Measurements from ENCODE around the gene TLCD5. TPM values are rescaled to one million over a fixed set of nuclear protein-coding genes. Genes with fewer than 3 reads are reported as not detected.

TLCD5 gene
- total RNA-seq, 1 experiment from 2014 or later, result 8.3 TPM

DNA sequence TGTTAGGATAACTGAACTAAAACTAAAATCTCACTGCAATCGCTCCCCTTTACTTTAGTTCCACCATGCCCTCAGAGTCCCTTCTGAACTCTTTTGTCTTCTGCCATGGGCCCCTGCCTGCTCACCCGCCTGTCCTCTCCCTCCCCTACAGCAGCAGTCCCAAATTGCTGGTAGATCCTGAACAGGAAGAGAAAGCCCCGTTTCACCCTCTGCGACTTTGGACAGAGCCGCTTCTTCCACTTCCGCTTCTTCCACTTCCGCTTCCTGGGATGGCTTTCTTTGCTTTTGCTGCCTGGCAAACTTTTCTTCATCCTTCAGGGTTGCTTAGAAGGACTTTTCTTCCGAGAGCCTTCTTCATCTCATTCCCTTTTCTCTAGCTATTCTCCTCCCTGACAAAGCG lies 35.7 kb upstream of the TLCD5 start:
- CTCF ChIA-PET, result interaction anchor here (0.9 to 6.0 kb wide), 4 partner anchors 11 to 325 kb away, joined by 3 to 29 read pairs (median 6); partner anchors contain the start of gene POU2F3
- Mint-ChIP-seq H3K4me3 (no peak overlapping the region), H3K9me3 (no peaks in the 10 kb centered on the region), H3K27me3 (ENCODE audit: low read depth) (peaks cover 6% of the 10 kb centered on the region; the same call in 1 of the 2 replicates), H3K36me3 (no peaks in the 10 kb centered on the region), H3K27ac (no peak overlapping the region), H3K4me1 (peaks cover 8% of the 10 kb centered on the region)
- ATAC-seq (no peak), DNase-seq (ENCODE audit: low spot score) (no peak)
- TF ChIP-seq SP1 (CRISPR knock-in tag; conservative IDR thresholded peaks at IDR 0.05) (no peak), ZNF121 (CRISPR knock-in tag; IDR thresholded peaks at IDR 0.05) (no peak), NR1H2 (CRISPR knock-in tag; IDR thresholded peaks at IDR 0.05) (no peak), NFE2L1 (CRISPR knock-in tag; IDR thresholded peaks at IDR 0.05) (no peak), ZNF423 (CRISPR knock-in tag; IDR thresholded peaks at IDR 0.05) (no peak), ZNF416 (CRISPR knock-in tag; IDR thresholded peaks at IDR 0.05) (no peak), GABPB1 (CRISPR knock-in tag; IDR thresholded peaks at IDR 0.05) (no peak), IRF2 (CRISPR knock-in tag; IDR thresholded peaks at IDR 0.05; ENCODE audit: borderline replicate concordance, low read depth) (no peak), ZNF232 (CRISPR knock-in tag; IDR thresholded peaks at IDR 0.05) (no peak), ZNF671 (CRISPR knock-in tag; IDR thresholded peaks at IDR 0.05) (no peak), GTF2I (CRISPR knock-in tag; conservative IDR thresholded peaks at IDR 0.05) (no peak), RELA (CRISPR knock-in tag; IDR thresholded peaks at IDR 0.05; ENCODE audit: borderline replicate concordance) (no peak), HMGA2 (CRISPR knock-in tag; IDR thresholded peaks at IDR 0.05) (no peak), ZNF219 (CRISPR knock-in tag; IDR thresholded peaks at IDR 0.05; ENCODE audit: borderline replicate concordance) (no peak), ETV6 (CRISPR knock-in tag; IDR thresholded peaks at IDR 0.05) (no peak)
- TF ChIP-seq, protein P1, sequence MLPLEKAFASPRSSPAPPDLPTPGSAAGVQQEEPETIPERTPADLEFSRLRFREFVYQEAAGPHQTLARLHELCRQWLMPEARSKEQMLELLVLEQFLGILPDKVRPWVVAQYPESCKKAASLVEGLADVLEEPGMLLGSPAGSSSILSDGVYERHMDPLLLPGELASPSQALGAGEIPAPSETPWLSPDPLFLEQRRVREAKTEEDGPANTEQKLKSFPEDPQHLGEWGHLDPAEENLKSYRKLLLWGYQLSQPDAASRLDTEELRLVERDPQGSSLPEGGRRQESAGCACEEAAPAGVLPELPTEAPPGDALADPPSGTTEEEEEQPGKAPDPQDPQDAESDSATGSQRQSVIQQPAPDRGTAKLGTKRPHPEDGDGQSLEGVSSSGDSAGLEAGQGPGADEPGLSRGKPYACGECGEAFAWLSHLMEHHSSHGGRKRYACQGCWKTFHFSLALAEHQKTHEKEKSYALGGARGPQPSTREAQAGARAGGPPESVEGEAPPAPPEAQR (CRISPR knock-in tag; IDR thresholded peaks at IDR 0.05), result no peak
- TF ChIP-seq, protein P2, sequence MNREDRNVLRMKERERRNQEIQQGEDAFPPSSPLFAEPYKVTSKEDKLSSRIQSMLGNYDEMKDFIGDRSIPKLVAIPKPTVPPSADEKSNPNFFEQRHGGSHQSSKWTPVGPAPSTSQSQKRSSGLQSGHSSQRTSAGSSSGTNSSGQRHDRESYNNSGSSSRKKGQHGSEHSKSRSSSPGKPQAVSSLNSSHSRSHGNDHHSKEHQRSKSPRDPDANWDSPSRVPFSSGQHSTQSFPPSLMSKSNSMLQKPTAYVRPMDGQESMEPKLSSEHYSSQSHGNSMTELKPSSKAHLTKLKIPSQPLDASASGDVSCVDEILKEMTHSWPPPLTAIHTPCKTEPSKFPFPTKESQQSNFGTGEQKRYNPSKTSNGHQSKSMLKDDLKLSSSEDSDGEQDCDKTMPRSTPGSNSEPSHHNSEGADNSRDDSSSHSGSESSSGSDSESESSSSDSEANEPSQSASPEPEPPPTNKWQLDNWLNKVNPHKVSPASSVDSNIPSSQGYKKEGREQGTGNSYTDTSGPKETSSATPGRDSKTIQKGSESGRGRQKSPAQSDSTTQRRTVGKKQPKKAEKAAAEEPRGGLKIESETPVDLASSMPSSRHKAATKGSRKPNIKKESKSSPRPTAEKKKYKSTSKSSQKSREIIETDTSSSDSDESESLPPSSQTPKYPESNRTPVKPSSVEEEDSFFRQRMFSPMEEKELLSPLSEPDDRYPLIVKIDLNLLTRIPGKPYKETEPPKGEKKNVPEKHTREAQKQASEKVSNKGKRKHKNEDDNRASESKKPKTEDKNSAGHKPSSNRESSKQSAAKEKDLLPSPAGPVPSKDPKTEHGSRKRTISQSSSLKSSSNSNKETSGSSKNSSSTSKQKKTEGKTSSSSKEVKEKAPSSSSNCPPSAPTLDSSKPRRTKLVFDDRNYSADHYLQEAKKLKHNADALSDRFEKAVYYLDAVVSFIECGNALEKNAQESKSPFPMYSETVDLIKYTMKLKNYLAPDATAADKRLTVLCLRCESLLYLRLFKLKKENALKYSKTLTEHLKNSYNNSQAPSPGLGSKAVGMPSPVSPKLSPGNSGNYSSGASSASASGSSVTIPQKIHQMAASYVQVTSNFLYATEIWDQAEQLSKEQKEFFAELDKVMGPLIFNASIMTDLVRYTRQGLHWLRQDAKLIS (CRISPR knock-in tag; IDR thresholded peaks at IDR 0.05; ENCODE audit: borderline replicate concordance), result no peak
- TF ChIP-seq, protein P3, sequence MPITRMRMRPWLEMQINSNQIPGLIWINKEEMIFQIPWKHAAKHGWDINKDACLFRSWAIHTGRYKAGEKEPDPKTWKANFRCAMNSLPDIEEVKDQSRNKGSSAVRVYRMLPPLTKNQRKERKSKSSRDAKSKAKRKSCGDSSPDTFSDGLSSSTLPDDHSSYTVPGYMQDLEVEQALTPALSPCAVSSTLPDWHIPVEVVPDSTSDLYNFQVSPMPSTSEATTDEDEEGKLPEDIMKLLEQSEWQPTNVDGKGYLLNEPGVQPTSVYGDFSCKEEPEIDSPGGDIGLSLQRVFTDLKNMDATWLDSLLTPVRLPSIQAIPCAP (CRISPR knock-in tag; IDR thresholded peaks at IDR 0.05), result no peak
- POLR2A ChIA-PET, result no interaction called here

DNA sequence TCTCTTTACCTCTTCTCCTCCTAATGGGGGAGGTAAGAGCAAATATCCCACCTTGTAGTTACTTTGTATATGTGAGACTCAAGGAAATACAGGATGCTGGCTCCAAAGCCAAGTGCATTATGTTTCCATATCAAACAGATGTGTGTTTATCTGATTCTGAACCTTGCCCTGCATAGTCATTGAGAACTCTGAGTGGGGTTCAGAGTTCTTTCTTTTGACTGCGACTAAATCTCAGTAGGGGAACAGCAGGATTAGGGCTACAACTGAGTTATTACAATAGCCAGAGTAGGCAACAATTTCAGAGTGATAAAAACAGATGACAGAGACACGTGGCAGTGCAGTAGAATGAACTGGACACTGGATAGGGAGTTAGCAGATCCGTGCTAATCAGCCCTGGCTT lies 34.1 kb upstream of the TLCD5 start:
- DNase-seq (ENCODE audit: low spot score) (no peak), ATAC-seq (no peak)
- no peaks in the 10 kb centered on the region for H3K9me3 Mint-ChIP-seq
- H3K36me3 Mint-ChIP-seq, result no peaks in the 10 kb centered on the region
- H3K4me1 Mint-ChIP-seq, result peaks cover 8% of the 10 kb centered on the region
- no peak overlapping the region for H3K4me3 Mint-ChIP-seq
- ChIA-PET CTCF (interaction anchor here (0.8 to 6.0 kb wide), 2 partner anchors 12 to 66 kb away, joined by 4 to 29 read pairs; no protein-coding TSS in a partner anchor), POLR2A (no interaction called here)
- H3K27me3 Mint-ChIP-seq (ENCODE audit: low read depth), result peaks cover 11% of the 10 kb centered on the region
- no peak overlapping the region for H3K27ac Mint-ChIP-seq
- TF ChIP-seq, protein P4, sequence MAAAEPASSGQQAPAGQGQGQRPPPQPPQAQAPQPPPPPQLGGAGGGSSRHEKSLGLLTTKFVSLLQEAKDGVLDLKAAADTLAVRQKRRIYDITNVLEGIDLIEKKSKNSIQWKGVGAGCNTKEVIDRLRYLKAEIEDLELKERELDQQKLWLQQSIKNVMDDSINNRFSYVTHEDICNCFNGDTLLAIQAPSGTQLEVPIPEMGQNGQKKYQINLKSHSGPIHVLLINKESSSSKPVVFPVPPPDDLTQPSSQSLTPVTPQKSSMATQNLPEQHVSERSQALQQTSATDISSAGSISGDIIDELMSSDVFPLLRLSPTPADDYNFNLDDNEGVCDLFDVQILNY (CRISPR knock-in tag; IDR thresholded peaks at IDR 0.05), result no peak
- TF ChIP-seq, protein P2 (CRISPR knock-in tag; IDR thresholded peaks at IDR 0.05; ENCODE audit: borderline replicate concordance), result no peak
- no peak for TF ChIP-seq SOX15 (CRISPR knock-in tag; IDR thresholded peaks at IDR 0.05)
- TF ChIP-seq, protein P5, sequence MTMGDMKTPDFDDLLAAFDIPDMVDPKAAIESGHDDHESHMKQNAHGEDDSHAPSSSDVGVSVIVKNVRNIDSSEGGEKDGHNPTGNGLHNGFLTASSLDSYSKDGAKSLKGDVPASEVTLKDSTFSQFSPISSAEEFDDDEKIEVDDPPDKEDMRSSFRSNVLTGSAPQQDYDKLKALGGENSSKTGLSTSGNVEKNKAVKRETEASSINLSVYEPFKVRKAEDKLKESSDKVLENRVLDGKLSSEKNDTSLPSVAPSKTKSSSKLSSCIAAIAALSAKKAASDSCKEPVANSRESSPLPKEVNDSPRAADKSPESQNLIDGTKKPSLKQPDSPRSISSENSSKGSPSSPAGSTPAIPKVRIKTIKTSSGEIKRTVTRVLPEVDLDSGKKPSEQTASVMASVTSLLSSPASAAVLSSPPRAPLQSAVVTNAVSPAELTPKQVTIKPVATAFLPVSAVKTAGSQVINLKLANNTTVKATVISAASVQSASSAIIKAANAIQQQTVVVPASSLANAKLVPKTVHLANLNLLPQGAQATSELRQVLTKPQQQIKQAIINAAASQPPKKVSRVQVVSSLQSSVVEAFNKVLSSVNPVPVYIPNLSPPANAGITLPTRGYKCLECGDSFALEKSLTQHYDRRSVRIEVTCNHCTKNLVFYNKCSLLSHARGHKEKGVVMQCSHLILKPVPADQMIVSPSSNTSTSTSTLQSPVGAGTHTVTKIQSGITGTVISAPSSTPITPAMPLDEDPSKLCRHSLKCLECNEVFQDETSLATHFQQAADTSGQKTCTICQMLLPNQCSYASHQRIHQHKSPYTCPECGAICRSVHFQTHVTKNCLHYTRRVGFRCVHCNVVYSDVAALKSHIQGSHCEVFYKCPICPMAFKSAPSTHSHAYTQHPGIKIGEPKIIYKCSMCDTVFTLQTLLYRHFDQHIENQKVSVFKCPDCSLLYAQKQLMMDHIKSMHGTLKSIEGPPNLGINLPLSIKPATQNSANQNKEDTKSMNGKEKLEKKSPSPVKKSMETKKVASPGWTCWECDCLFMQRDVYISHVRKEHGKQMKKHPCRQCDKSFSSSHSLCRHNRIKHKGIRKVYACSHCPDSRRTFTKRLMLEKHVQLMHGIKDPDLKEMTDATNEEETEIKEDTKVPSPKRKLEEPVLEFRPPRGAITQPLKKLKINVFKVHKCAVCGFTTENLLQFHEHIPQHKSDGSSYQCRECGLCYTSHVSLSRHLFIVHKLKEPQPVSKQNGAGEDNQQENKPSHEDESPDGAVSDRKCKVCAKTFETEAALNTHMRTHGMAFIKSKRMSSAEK (CRISPR knock-in tag; IDR thresholded peaks at IDR 0.05; ENCODE audit: borderline replicate concordance), result no peak

Data from WTC11 (cell line).